Ascending aorta (tissue), 2 donors: ENCODE data around the gene SMU1. TPM values are rescaled to one million over a fixed set of nuclear protein-coding genes. Genes with fewer than 3 reads are reported as not detected.

ENCODE experiments used
- DNase-seq, 2 donors: peaks; one replicate each; pipeline ENCODE4 v3.0.0-alpha.2; 2019; ENCODE audit warnings: low spot score in 2 of 2
- H3K27ac ChIP-seq, 2 donors: fragments of 200-600 bp; sonication (generic); one replicate each; pipeline ENCODE4 v1.5.1; 2016 to 2017; ENCODE audit warnings: mild to moderate bottlenecking in 1 of 2
- H3K27me3 ChIP-seq: fragments of 200-600 bp; sonication (generic); one replicate; pipeline ENCODE4 v1.5.1; 2017
- H3K36me3 ChIP-seq, 2 donors: fragments of 200-600 bp; sonication (generic); one replicate each; pipeline ENCODE4 v1.5.1; 2016
- H3K4me1 ChIP-seq, 2 donors: fragments of 200-600 bp; sonication (generic); one replicate each; pipeline ENCODE4 v1.5.1; 2016 to 2017; ENCODE audit warnings: mild to moderate bottlenecking in 1 of 2
- H3K4me3 ChIP-seq, 2 donors: fragments of 200-600 bp; sonication (generic); one replicate each; pipeline ENCODE4 v1.5.1; 2016 to 2017; ENCODE audit warnings: mild to moderate bottlenecking in 1 of 2
- H3K9me3 ChIP-seq, 2 donors: fragments of 200-600 bp; sonication (generic); one replicate each; pipeline ENCODE4 v1.5.1; 2016
- intact Hi-C: fragments of 100-400 bp; cut with DNase I; formaldehyde crosslinking; loops from one replicate; pipeline ENCODE4 v1.15.1; 2023
- total RNA-seq: library from RNA; depleted of rRNA; stranded (reverse); fragments of >200 nt; gene quantifications from one replicate; pipeline ENCODE4 v1.1.0, GENCODE V29; 2016
- TF ChIP-seq, protein P1 (sequence below), 3 experiments: fragments of 200-600 bp in 2 of 3; fragments of 450-650 bp in 1 of 3; sonication (generic) in 2 of 3; IDR thresholded peaks; one replicate each; pipeline ENCODE4 v1.5.1; 2016 to 2019; ENCODE audit warnings: antibody characterized with exemption in 3 of 3, mild to moderate bottlenecking in 1 of 3, moderate library complexity in 1 of 3

SMU1 gene
- total RNA-seq, 1 donor from 2014 or later: 7.2 TPM

DNA sequence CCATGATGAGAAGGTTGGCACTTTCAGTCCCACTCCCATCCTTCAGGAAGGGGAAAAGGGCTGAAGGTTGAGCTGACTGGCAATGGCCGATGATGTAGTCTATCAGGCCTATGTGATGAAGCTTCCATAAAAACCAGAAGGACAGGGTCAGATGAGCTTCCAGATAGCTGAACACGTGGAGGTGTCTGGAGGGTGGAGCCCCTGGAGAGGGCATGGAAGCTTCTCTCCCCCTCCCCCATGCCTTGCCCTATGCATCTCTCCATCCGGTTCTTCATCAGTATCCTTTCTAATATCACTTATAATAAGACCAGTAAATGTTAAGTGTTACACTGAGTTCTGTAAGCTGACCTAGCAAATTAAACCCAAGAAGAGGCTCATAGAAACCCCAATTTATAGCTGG is 32.6 kb upstream of the SMU1 start:
- Histone ChIP-seq H3K4me3 (no peak overlapping the region), H3K27me3 (no peaks in the 10 kb centered on the region), H3K4me1 (peaks cover 11 to 21% of the 10 kb centered on the region in 2 donors), H3K27ac (no peak overlapping the region), H3K36me3 (peaks cover 34% of the 10 kb centered on the region in 2 donors), H3K9me3 (no peaks in the 10 kb centered on the region)
- TF ChIP-seq, protein P1, sequence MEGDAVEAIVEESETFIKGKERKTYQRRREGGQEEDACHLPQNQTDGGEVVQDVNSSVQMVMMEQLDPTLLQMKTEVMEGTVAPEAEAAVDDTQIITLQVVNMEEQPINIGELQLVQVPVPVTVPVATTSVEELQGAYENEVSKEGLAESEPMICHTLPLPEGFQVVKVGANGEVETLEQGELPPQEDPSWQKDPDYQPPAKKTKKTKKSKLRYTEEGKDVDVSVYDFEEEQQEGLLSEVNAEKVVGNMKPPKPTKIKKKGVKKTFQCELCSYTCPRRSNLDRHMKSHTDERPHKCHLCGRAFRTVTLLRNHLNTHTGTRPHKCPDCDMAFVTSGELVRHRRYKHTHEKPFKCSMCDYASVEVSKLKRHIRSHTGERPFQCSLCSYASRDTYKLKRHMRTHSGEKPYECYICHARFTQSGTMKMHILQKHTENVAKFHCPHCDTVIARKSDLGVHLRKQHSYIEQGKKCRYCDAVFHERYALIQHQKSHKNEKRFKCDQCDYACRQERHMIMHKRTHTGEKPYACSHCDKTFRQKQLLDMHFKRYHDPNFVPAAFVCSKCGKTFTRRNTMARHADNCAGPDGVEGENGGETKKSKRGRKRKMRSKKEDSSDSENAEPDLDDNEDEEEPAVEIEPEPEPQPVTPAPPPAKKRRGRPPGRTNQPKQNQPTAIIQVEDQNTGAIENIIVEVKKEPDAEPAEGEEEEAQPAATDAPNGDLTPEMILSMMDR (IDR thresholded peaks at IDR 0.05): no peak
- DNase-seq: no peak
- intact Hi-C loops: no loop called here

DNA sequence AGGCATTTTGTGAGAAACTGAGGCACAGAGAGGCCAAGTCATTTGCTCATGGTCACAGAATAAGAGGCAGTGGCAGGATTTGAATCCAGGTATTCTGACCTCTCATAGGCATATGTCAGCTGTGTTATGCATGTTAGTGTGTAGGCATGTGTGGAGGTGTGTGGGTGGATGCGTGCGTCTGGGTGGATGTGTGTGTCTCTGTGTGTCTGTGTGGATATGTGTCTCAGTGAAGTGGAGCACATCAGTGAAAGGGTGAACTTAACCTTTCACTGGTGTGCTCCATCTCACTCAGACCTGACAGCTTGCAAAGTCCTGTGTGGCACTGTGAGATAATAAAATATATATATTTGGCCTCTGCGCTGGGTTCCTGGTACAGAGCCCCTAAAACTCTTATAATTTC is 32.0 kb upstream of the SMU1 start:
- Histone ChIP-seq H3K9me3 (no peaks in the 10 kb centered on the region), H3K4me3 (no peak overlapping the region), H3K27ac (peak overlapping the region; percentile 91 to 94), H3K27me3 (no peaks in the 10 kb centered on the region), H3K36me3 (peaks cover 28% of the 10 kb centered on the region in 2 donors), H3K4me1 (peaks cover 11 to 21% of the 10 kb centered on the region in 2 donors)
- TF ChIP-seq, protein P1 (IDR thresholded peaks at IDR 0.05): no peak
- intact Hi-C loops: no loop called here
- DNase-seq: no peak

DNA sequence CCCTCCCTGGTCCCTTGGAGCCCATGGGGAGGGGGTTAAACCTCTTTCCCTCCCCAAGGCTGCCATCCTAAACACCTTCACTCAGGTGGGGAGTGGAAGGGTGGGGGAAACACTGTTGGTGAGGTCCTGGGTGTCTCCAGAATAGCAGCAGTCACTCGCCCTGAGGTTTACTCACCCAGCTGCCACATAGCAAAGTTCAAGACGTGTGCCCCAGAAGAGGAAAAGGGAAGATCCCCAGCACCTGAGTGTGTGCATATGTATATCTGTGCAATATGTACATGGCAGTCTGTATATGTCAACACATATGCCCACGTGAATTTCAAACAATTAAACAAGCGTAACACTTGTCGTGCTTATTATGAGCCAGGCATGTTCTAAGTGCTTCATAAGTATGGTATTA is 31.3 kb upstream of the SMU1 start:
- Histone ChIP-seq H3K4me3 (no peak overlapping the region), H3K27me3 (no peaks in the 10 kb centered on the region), H3K9me3 (no peaks in the 10 kb centered on the region), H3K36me3 (peaks cover 21% of the 10 kb centered on the region in 2 donors), H3K27ac (peak overlapping the region; percentile 91 to 94), H3K4me1 (peaks cover 11 to 21% of the 10 kb centered on the region in 2 donors)
- intact Hi-C loops: no loop called here
- no peak for DNase-seq
- TF ChIP-seq, protein P1 (IDR thresholded peaks at IDR 0.05): no peak

DNA sequence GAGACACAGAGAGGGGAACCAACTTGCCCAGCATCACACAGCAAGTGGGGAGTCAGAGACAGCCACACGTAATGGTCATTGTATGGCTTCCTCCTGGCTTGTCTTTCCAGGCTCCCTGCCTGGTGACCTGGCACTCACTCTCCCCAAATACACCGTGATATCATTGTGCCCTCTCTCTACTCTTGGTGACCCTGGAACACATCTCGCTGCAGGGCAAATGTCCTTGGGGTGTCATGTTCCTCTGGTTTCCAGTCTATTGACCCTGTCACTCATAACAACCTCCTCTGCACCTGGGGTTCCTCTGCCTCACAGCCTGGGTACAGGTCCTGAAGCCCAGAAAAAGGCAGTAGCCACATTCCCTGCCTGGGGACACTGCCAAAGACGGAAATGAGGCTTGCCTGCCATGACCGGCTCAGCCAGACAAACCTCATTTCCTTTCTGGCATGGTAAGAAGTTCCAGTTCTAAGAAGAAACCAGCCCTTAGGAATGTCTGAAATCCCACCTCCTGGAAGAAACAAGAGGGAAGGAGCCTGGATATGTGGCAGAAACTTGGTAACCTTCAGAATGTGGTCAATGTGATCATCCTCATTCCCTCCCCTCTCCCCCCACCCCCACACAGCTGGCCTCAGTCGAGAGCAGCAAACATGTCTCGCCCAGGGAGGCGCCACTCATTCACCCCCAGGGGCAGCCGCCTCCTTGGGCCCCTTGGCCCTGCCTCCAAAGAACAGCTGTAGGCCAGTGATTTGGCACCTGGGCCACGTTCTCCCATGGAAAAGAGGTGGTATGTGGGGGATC is 30.6 kb upstream of the SMU1 start:
- intact Hi-C loops: no loop called here
- DNase-seq: peak in 1 of 2 donors; percentile 77
- no peaks in the 10 kb centered on the region for H3K9me3 ChIP-seq

DNA sequence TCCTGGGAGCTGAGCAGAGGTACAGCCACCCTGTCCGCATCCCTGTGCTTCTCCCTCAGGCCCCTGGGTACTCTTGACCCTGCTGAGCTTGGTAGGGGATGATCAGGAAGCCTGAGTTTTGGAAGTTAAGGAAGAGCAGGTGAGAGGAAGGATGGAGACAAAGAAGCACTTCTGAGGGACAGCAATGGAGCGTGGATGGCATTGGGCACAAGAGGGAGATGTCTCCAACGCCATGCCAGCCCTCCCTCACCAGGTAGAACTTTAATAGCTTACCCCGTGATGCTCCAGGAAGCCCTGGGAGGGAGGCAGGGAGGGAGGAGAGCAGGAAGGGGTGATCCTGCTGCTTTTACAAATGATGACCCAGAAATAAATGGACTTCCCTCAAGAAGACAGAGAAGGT is 29.9 kb upstream of the SMU1 start:
- intact Hi-C loops: no loop called here
- peaks cover 11 to 25% of the 10 kb centered on the region in 2 donors for H3K4me1 ChIP-seq
- H3K27ac ChIP-seq: peak overlapping the region; percentile 91 to 94

More for the DNA sequence above, 30.6 kb upstream of the SMU1 start:
- Histone ChIP-seq H3K4me1 (peaks cover 11 to 21% of the 10 kb centered on the region in 2 donors), H3K27me3 (no peaks in the 10 kb centered on the region), H3K36me3 (peaks cover 13 to 15% of the 10 kb centered on the region in 2 donors), H3K4me3 (peak overlapping the region in 1 of 2 donors; percentile 5), H3K27ac (peak overlapping the region; percentile 91 to 94)
- TF ChIP-seq, protein P1 (IDR thresholded peaks at IDR 0.05): no peak

More for the DNA sequence above, 29.9 kb upstream of the SMU1 start:
- no peak for DNase-seq
- H3K4me3 ChIP-seq: no peak overlapping the region
- TF ChIP-seq, protein P1 (IDR thresholded peaks at IDR 0.05): no peak
- H3K9me3 ChIP-seq: no peaks in the 10 kb centered on the region
- H3K36me3 ChIP-seq: peaks cover 7 to 8% of the 10 kb centered on the region in 2 donors
- no peaks in the 10 kb centered on the region for H3K27me3 ChIP-seq
